GM12873 (cell line): Measurements from ENCODE around the gene PLCB3.

Source experiments
- TF ChIP-seq, protein P1 (sequence below): IDR thresholded peaks from 2 replicates; pipeline ENCODE4 v1.5.1; 2012; ENCODE audit warnings: low read depth, mild to moderate bottlenecking, moderate library complexity, low read length, control low read depth; ENCODE audit not compliant: insufficient read depth; ENCODE audit errors: missing control alignments

PLCB3 gene

DNA sequence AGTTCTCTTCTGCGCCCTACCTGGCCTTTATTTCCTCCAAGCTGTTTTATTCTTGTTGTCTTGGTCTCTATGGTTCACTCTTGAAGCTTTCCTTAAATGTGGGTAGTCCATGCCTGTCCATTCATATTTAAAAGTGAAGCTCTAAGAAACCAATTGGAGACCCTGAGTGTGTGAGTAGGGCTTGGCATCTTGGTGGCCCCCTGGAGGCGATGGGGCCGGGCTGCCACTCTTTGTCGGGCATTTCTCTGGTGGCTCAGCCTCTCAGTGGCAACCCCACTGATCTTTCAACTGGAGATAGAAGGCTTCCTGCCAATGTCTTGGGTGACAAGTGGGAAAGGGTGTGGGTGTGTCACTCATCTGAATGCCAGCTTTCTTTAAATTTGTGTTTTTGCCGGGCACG lies 34.5 kb upstream of the PLCB3 start:
- TF ChIP-seq, protein P1, sequence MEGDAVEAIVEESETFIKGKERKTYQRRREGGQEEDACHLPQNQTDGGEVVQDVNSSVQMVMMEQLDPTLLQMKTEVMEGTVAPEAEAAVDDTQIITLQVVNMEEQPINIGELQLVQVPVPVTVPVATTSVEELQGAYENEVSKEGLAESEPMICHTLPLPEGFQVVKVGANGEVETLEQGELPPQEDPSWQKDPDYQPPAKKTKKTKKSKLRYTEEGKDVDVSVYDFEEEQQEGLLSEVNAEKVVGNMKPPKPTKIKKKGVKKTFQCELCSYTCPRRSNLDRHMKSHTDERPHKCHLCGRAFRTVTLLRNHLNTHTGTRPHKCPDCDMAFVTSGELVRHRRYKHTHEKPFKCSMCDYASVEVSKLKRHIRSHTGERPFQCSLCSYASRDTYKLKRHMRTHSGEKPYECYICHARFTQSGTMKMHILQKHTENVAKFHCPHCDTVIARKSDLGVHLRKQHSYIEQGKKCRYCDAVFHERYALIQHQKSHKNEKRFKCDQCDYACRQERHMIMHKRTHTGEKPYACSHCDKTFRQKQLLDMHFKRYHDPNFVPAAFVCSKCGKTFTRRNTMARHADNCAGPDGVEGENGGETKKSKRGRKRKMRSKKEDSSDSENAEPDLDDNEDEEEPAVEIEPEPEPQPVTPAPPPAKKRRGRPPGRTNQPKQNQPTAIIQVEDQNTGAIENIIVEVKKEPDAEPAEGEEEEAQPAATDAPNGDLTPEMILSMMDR: no peak

DNA sequence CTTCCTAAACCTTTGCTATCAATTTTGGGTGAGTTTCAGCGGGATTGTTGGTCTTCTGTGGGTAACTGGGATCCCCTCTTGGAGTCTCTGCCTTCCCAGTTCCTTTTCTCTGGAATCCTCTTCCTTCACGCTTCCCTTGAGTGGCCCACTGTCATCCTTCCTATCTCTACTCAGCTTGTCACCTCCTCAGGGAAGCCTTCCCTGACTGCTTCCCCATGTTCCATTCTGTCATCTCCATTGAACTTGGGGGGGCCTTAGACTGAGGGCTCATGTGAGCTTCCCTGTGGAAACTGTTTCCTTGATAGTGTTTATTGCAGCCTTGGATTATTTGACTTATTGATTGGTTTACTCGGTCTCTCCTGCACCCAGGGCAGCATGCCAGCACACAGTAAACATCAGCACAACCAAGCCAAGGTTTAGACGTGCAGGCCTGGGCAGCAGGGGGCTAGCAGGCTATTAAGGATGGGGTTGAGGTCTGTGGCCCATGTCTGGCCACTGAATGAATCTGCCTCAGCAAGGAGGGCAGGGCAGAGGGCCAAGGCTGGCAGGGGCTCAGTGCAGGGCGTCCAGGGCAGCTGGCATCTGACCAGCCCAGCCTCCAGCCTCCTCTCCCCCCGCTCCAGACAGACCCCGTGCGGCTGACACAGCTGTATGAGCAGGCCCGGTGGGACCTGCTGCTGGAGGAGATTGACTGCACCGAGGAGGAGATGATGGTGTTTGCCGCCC lies 32.5 kb upstream of the PLCB3 start:
- TF ChIP-seq, protein P1: no peak

DNA sequence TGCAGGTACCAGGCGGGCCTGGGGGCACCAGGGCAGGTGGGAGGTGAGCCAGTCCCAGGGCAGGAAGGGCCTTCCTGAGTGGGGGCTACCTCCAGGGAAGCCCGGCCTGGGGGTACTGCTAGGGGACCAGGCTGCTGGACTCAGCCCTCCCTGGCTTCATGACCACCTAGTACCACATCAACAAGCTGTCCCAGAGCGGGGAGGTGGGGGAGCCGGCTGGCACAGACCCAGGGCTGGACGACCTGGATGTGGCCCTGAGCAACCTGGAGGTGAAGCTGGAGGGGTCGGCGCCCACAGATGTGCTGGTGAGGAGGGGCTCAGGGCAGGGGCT lies 32.0 kb upstream of the PLCB3 start:
- TF ChIP-seq, protein P1: no peak

DNA sequence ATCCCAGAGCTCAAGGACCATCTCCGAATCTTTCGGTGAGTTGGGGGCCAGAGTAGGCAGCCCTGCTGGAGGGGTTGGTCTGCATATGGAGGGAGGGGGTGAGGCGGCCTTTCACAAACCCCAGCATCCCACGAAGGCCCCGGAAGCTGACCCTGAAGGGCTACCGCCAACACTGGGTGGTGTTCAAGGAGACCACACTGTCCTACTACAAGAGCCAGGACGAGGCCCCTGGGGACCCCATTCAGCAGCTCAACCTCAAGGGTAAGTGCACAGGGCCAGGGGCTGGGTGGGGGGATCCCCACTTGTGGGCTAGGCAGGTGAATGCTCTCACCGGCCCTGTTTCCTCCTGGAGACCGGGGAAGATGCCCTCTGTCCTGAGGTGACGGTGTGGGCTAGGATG lies 31.6 kb upstream of the PLCB3 start:
- TF ChIP-seq, protein P1: no peak

DNA sequence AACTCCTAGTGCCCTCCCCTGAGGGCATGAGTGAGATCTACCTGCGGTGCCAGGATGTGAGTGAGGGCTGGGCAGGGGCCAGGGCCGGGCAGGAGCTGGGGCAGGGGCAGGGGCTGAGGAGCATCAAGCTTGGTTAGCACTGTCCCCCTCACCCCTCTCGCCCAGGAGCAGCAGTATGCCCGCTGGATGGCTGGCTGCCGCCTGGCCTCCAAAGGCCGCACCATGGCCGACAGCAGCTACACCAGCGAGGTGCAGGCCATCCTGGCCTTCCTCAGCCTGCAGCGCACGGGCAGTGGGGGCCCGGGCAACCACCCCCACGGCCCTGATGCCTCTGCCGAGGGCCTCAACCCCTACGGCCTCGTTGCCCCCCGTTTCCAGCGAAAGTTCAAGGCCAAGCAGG lies 31.1 kb upstream of the PLCB3 start:
- TF ChIP-seq, protein P1: no peak

DNA sequence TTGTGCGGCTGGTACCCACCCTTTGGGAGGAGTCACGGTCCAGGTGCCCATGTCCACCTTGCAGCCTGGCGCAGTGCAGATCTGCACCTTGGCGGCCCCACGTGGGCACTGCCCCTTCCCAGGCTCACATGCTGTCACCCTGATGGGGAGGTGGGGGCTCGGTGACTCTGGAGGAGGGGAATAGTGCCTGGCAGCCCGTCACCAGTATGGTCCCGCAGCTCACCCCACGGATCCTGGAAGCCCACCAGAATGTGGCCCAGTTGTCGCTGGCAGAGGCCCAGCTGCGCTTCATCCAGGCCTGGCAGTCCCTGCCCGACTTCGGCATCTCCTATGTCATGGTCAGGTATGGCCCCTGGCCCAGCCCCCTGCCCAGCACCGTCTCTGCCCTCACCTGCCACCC lies 30.5 kb upstream of the PLCB3 start:
- TF ChIP-seq, protein P1: no peak

DNA sequence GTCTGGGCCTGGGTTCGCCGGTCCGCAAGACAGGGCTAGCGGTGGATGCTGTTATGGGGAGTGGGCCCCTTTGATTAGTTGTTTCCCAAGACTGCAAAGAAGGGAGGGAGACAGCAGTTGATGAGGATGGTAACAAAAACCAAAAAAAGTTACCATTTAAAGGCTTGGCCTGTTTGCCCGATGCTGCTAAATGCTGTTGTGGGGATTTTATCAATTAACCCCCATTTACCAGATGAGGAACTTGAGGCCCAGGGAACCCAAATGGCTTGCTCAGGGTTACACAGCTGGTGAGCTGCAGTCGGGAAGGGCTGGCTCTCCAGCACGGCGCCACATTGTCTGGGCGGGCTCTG lies 28.7 kb upstream of the PLCB3 start:
- TF ChIP-seq, protein P1: no peak
